ENCODE data around the gene SGIP1.

The SGIP1 gene

DNA sequence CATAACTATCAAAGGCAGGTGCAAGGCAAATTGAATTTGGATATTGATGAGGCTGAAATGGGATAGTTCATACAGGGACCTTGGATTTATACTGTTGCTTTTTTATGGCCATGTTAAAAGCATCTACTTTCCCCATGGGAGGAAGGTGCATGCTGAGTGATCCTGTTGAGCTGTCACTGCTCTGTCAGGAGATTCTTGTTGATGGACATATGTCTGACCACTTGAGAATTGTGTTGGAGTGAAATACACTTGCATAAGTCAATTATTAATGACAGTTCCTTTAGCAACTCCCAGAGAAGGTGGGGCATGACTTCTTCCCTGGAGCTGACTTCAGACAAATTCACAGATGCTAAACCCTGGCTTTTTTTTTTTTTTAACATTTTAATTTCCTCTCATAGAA, 159.9 kb downstream of the SGIP1 start:
- Histone ChIP-seq H3K27me3 (ENCODE audit: control insufficient read depth, low read length) (peaks cover 4% of the 10 kb centered on the region), H3K9me2 (replicated peaks; ENCODE audit: control insufficient read depth, low read length) (no peaks in the 10 kb centered on the region), H3K4me2 (ENCODE audit: low read length) (no peak overlapping the region), H4K20me1 (ENCODE audit: control insufficient read depth, insufficient read depth, low read depth, low read length) (no peaks in the 10 kb centered on the region), H3K9me3 (ENCODE audit: control insufficient read depth, insufficient read depth, low read length) (no peaks in the 10 kb centered on the region), H3K27ac (ENCODE audit: low read depth, low read length) (no peak overlapping the region), H3K36me3 (ENCODE audit: control insufficient read depth, low read length) (no peaks in the 10 kb centered on the region), H3K4me1 (ENCODE audit: control insufficient read depth, low read length) (no peaks in the 10 kb centered on the region), H3K79me2 (ENCODE audit: control insufficient read depth, low read length) (no peaks in the 10 kb centered on the region), H3K4me3 (ENCODE audit: low read length) (no peak overlapping the region), H3F3A (ENCODE audit: control insufficient read depth, insufficient read depth) (no peaks in the 10 kb centered on the region)
- TF ChIP-seq EZH2phosphoT487 (IDR thresholded peaks at IDR 0.05; ENCODE audit: borderline replicate concordance, low read length), result no peak

DNA sequence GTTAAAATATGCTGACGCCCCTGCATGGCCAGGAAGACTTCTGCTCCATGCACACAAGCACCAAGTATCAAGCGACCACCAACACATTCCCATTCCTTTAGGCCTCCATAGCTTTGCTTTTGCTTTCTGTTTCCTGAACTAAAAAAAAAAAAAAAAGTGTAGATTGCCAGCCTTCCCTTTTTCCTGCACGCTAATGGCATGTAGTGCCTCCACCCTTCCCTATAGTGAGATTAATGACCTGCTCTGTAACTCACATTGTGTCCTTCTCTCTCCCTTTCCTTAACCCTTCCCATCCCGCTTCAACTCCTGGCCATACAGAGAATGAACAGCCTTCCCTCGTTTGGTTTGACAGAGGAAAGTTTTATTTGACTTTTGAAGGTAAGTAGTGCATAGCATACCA, 161.2 kb downstream of the SGIP1 start:
- Histone ChIP-seq H3F3A (ENCODE audit: control insufficient read depth, insufficient read depth) (no peaks in the 10 kb centered on the region), H3K4me1 (ENCODE audit: control insufficient read depth, low read length) (no peaks in the 10 kb centered on the region), H3K79me2 (ENCODE audit: control insufficient read depth, low read length) (no peaks in the 10 kb centered on the region), H3K27me3 (ENCODE audit: control insufficient read depth, low read length) (peaks cover 4% of the 10 kb centered on the region), H3K36me3 (ENCODE audit: control insufficient read depth, low read length) (no peaks in the 10 kb centered on the region), H3K9me3 (ENCODE audit: control insufficient read depth, insufficient read depth, low read length) (no peaks in the 10 kb centered on the region), H4K20me1 (ENCODE audit: control insufficient read depth, insufficient read depth, low read depth, low read length) (no peaks in the 10 kb centered on the region), H3K4me3 (ENCODE audit: low read length) (no peak overlapping the region), H3K27ac (ENCODE audit: low read depth, low read length) (no peak overlapping the region), H3K9me2 (replicated peaks; ENCODE audit: control insufficient read depth, low read length) (no peaks in the 10 kb centered on the region), H3K4me2 (ENCODE audit: low read length) (no peak overlapping the region)
- no peak for TF ChIP-seq EZH2phosphoT487 (IDR thresholded peaks at IDR 0.05; ENCODE audit: borderline replicate concordance, low read length)
- TF ChIP-seq, protein P1, sequence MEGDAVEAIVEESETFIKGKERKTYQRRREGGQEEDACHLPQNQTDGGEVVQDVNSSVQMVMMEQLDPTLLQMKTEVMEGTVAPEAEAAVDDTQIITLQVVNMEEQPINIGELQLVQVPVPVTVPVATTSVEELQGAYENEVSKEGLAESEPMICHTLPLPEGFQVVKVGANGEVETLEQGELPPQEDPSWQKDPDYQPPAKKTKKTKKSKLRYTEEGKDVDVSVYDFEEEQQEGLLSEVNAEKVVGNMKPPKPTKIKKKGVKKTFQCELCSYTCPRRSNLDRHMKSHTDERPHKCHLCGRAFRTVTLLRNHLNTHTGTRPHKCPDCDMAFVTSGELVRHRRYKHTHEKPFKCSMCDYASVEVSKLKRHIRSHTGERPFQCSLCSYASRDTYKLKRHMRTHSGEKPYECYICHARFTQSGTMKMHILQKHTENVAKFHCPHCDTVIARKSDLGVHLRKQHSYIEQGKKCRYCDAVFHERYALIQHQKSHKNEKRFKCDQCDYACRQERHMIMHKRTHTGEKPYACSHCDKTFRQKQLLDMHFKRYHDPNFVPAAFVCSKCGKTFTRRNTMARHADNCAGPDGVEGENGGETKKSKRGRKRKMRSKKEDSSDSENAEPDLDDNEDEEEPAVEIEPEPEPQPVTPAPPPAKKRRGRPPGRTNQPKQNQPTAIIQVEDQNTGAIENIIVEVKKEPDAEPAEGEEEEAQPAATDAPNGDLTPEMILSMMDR (IDR thresholded peaks at IDR 0.05; ENCODE audit: low read depth, low read length, poor library complexity, severe bottlenecking), result no peak

DNA sequence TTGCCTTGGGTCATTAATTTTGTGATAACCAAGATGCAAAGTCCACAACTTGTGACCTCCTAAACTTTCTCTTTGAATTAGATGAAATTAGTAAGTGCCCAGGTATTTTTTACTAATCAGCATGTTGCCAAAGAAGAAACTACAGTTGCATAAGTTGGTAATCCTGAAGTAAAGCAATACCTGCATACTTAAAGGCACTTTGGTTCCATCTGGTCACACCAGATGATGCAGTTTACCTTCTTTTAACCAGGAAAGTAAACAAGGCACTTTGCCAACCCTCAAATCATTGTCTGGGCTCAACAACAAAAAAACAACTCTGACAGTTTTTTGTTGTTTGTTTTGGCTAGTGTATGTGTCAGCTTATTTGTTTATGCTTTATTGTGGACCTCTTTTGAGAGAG, 162.8 kb downstream of the SGIP1 start:
- H3F3A ChIP-seq (ENCODE audit: control insufficient read depth, insufficient read depth), result no peaks in the 10 kb centered on the region
- H3K4me1 ChIP-seq (ENCODE audit: control insufficient read depth, low read length), result no peaks in the 10 kb centered on the region
- no peak overlapping the region for H3K4me2 ChIP-seq (ENCODE audit: low read length)
- H4K20me1 ChIP-seq (ENCODE audit: control insufficient read depth, insufficient read depth, low read depth, low read length), result no peaks in the 10 kb centered on the region
- TF ChIP-seq, protein P1 (IDR thresholded peaks at IDR 0.05; ENCODE audit: low read depth, low read length, poor library complexity, severe bottlenecking), result no peak
- no peak for TF ChIP-seq EZH2phosphoT487 (IDR thresholded peaks at IDR 0.05; ENCODE audit: borderline replicate concordance, low read length)
- H3K79me2 ChIP-seq (ENCODE audit: control insufficient read depth, low read length), result no peaks in the 10 kb centered on the region
- no peaks in the 10 kb centered on the region for H3K36me3 ChIP-seq (ENCODE audit: control insufficient read depth, low read length)
- H3K4me3 ChIP-seq (ENCODE audit: low read length), result no peak overlapping the region
- no peak overlapping the region for H3K27ac ChIP-seq (ENCODE audit: low read depth, low read length)
- peaks cover 4% of the 10 kb centered on the region for H3K27me3 ChIP-seq (ENCODE audit: control insufficient read depth, low read length)
- no peaks in the 10 kb centered on the region for H3K9me2 ChIP-seq (replicated peaks; ENCODE audit: control insufficient read depth, low read length)
- H3K9me3 ChIP-seq (ENCODE audit: control insufficient read depth, insufficient read depth, low read length), result no peaks in the 10 kb centered on the region

DNA sequence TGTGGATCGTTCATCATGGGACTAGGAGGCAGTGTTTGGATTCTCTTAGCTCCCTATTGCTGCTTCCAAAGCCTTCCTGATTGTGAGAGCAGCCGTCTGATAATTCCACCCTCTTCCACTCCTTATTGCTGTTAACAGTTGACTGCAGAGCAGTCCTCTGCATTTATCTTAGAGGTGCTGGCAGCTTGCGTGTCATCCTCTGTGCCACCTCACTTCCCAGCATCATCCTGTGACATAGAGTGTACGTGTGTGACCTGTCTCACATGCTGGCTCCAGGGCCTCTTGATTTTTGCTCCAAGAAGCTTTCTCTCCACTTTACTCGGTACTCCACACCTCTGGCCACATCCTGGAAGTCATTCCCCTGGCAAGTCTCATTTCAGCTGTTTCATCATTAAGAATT, 165.3 kb downstream of the SGIP1 start:
- H3F3A ChIP-seq (ENCODE audit: control insufficient read depth, insufficient read depth), result no peaks in the 10 kb centered on the region
- H4K20me1 ChIP-seq (ENCODE audit: control insufficient read depth, insufficient read depth, low read depth, low read length), result no peaks in the 10 kb centered on the region
- no peak overlapping the region for H3K27ac ChIP-seq (ENCODE audit: low read depth, low read length)
- H3K79me2 ChIP-seq (ENCODE audit: control insufficient read depth, low read length), result no peaks in the 10 kb centered on the region
- no peaks in the 10 kb centered on the region for H3K36me3 ChIP-seq (ENCODE audit: control insufficient read depth, low read length)
- H3K27me3 ChIP-seq (ENCODE audit: control insufficient read depth, low read length), result no peaks in the 10 kb centered on the region; the same call in 1 of the 2 replicates
- no peaks in the 10 kb centered on the region for H3K9me2 ChIP-seq (replicated peaks; ENCODE audit: control insufficient read depth, low read length)
- H3K4me2 ChIP-seq (ENCODE audit: low read length), result no peak overlapping the region
- TF ChIP-seq EZH2phosphoT487 (IDR thresholded peaks at IDR 0.05; ENCODE audit: borderline replicate concordance, low read length), result no peak
- TF ChIP-seq, protein P1 (IDR thresholded peaks at IDR 0.05; ENCODE audit: low read depth, low read length, poor library complexity, severe bottlenecking), result no peak
- no peaks in the 10 kb centered on the region for H3K4me1 ChIP-seq (ENCODE audit: control insufficient read depth, low read length)
- H3K9me3 ChIP-seq (ENCODE audit: control insufficient read depth, insufficient read depth, low read length), result no peaks in the 10 kb centered on the region
- no peak overlapping the region for H3K4me3 ChIP-seq (ENCODE audit: low read length)

Data from DOHH2 (cell line).